NCI-H146 treated with DMSO at 0.1 percent for 48 hours (cell line): ENCODE measurements around the gene TMEM132D.

Experiments
- DNase-seq: peaks from one replicate; lab custom pipeline; 2025; ENCODE audit not compliant: unreplicated experiment; lab: John Stamatoyannopoulos, UW

TMEM132D gene

GRCh38 chr12:129467289-129467688 is 436.5 kb downstream of the TMEM132D start:
- DNase-seq = no peak

- DNase-seq = no peak
Observed at GRCh38 chr12:129466499-129466898, 437.3 kb downstream of the TMEM132D start.

GRCh38 chr12:129459886-129460285 is 443.9 kb downstream of the TMEM132D start:
- DNase-seq = no peak

GRCh38 chr12:129446696-129447095 is 457.1 kb downstream of the TMEM132D start:
- no peak for DNase-seq

- no peak for DNase-seq
Observed at GRCh38 chr12:129440278-129440677, 463.5 kb downstream of the TMEM132D start.

GRCh38 chr12:129434790-129435189 is 469.0 kb downstream of the TMEM132D start:
- no peak for DNase-seq

- no peak for DNase-seq
Observed at GRCh38 chr12:129428240-129428936, 475.4 kb downstream of the TMEM132D start.

GRCh38 chr12:129423041-129423580 is 480.7 kb downstream of the TMEM132D start:
- DNase-seq = no peak

GRCh38 chr12:129413295-129413694 is 490.5 kb downstream of the TMEM132D start:
- DNase-seq = no peak

GRCh38 chr12:129409281-129409680 is 494.5 kb downstream of the TMEM132D start:
- no peak for DNase-seq

GRCh38 chr12:129404556-129404955 is 499.3 kb downstream of the TMEM132D start:
- no peak for DNase-seq

- no peak for DNase-seq
Observed at GRCh38 chr12:129401572-129401971, 502.3 kb downstream of the TMEM132D start.

- DNase-seq = no peak
Observed at GRCh38 chr12:129394177-129394825, 509.5 kb downstream of the TMEM132D start.

- DNase-seq = no peak
Observed at GRCh38 chr12:129393357-129393937, 510.4 kb downstream of the TMEM132D start.

- no peak for DNase-seq
Observed at GRCh38 chr12:129385637-129385990, 518.2 kb downstream of the TMEM132D start.

- no peak for DNase-seq
Observed at GRCh38 chr12:129383956-129384355, 519.9 kb downstream of the TMEM132D start.

- no peak for DNase-seq
Observed at GRCh38 chr12:129381715-129382114, 522.1 kb downstream of the TMEM132D start.

GRCh38 chr12:129379076-129379804 is 524.6 kb downstream of the TMEM132D start:
- no peak for DNase-seq

- no peak for DNase-seq
Observed at GRCh38 chr12:129378496-129378895, 525.3 kb downstream of the TMEM132D start.

GRCh38 chr12:129373746-129374145 is 530.1 kb downstream of the TMEM132D start:
- DNase-seq = no peak

- no peak for DNase-seq
Observed at GRCh38 chr12:129372876-129373275, 530.9 kb downstream of the TMEM132D start.
